DMS 273 (cell line): ENCODE data around the gene TNFRSF11A.
A peak's percentile ranks its signal among the peaks of the same experiment; 100 is the strongest.

Experiments
- DNase-seq: peaks from one replicate; lab custom pipeline; 2025; ENCODE audit not compliant: unreplicated experiment; lab: John Stamatoyannopoulos, UW

Gene TNFRSF11A

DNA sequence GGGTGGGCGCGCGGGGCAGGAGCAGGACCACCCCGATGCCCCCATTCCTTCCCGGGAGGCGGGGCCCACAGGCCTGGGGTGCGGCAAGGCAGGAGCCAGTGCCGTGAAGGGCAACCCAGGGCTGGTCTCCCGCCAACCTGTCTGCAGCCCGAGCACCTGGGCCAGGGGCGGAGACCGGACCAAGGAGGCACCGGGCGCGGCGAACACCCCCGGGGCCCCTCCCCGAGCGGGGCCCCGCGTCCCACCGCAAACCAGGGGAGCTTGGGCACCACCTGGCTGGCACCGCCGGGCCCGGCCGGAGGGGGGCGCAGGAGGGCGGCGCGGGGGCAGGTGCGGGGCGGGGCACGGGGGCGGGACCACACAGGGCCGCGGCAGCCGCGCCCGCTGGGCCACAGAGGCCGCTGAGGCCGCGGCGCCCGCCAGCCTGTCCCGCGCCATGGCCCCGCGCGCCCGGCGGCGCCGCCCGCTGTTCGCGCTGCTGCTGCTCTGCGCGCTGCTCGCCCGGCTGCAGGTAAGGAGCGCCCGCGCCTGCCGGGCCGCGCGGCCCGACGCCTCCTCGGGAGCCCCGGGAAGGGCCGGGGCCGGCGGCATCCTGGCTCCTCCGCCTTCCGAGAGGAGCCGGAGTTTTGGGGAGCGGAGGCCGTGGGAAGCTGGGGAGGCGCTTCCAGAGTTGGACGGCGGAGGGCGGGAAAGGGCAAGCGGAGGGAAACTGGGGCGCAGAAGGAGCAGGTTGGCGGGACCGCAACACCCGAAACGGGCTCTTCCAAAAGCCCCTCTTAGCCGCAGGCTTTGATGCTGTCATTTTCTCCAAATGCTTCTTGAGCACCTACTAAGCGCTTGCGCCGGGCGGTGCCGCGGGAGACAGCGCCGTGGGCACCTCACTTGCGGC lies at the start of gene TNFRSF11A:
TNFRSF11A (plus strand) TSS at position 394 of the 889 bp plus-strand sequence; CDS start at position 437, 43 bp downstream.
- DNase-seq = peak; percentile 86

DNA sequence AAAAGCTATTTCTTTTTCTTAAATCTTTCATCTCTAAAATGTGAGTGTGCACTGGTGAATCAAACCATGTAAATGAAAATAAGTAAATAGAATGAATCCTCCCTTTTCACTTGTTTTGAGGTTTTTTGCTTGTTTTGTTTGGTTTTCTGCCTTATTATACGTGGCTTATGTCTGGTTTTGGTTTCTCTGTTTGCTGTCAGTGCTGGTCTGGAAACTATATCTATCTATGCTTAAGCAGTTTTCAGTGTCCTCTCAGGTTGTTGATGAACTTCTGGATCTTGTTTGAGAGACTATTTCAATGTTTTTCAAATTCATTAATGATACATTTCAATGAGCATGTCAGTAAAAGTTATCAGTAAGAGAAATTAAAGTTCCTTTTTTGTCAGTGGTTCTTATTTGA lies 48.1 kb upstream of the TNFRSF11A start:
- DNase-seq = no peak

DNA sequence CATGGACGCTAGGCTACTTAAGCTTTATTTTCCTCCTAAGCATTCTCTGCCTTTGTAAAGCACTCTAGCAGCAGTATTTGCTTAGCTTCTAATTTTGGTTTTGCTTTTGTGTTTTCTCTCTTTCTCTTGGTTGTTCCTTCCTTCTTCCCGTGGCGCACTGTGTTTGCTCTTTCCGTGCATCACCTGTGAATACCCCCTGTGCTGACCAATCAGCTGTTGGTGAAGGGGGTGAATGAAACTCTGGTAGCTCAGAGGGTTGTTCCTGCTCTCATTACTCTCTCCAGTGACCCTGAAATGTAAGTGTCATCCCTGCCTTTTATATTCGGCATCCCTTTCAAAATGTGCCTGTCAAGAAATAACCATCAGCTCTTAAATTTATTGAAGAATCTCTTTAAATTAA lies 45.5 kb upstream of the TNFRSF11A start:
- no peak for DNase-seq

DNA sequence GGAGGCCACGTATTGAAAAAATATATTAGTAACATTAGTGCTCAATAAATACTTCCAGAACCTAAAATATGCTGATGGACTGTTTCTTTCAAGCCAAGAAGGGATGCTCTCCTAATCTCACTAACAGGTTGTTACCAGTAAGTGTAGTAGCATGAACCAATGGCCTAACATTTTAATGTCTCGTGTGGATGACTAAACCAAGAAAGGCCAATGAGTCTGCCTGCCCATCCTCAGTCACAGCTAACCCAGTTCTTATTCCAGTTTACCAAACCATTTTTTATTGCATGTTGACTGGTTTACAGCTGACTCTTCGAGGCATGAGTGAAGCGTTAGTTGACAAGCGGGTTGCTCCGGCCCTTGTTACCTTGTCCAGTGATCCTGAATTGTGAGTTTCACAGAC lies 45.1 kb upstream of the TNFRSF11A start:
- no peak for DNase-seq

DNA sequence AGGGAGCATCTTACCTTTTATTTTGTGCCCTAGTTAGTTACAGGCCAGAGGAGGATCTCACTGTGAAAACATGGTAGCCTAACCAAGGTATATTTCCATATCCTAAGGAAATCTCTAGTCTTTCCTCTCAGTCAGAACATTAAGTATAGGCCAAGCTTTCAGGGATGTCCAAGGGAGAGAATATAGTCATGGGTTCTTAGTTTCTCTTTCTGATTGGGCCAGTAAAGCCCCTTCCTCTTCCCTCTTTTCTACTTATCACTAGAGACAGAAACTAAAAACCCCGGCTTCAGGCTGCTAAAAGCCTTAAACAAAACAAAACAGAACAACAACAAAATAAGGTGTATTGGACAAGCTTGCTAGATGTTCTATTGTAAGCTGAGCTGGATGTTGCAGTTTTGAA lies 44.3 kb upstream of the TNFRSF11A start:
- DNase-seq = no peak

DNA sequence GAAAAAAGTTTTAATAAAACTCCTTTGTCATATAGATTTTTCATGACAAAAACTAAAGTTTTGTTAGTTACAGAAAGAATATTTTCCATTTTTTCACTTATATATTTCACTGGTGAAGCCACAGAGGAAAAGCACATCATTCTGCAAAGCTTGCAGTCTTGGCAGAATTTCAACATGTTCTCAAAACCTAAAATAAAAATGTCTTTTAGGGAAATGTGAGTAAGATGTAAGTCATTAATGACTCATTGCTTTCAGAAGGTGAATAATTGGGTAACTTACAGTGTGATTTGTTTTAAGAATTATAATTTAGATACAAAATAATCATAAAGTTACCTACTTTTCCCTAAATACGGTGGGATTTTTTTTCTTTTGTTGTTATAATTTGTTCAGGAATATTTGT lies 43.4 kb upstream of the TNFRSF11A start:
- no peak for DNase-seq

DNA sequence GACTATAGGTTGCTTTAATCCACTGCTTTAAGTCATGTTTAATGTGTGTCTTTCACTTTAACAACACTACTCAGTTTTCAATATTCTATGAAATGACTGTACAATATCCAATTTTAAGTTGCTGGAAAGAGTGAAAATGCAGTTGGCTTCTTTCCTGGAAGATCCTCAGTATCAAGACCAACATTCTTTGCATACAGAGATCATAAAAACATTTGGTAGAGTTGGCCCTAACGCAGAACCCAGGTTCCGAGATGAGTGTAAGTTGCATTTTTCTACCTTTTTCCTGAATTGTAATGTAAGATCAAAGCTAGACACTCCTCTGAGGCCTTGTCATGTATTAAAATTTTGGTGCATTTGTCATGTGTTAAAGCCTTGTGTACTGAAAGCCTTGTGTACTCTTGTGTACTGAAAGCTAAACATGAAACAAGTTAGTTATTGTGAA lies 42.9 kb upstream of the TNFRSF11A start:
- no peak for DNase-seq

DNA sequence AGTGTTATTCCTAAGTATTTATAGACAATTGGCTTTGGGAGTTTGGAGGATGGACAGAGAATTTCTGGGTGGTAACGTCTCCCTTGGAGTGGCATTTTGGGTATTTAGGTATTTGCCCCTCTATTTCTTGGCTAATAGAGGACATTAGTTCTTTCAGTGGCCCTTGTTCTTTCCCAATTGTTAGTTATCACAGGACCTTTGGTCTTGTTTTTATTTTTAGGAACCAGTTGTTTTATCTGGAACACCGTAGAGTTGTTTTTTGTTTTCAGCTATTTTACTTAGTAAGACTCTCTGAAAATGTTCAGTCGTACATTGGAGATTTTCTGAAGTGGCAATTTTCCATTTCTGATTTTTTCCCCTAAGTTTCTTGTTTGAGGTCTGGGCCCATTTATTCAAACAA lies 40.5 kb upstream of the TNFRSF11A start:
- DNase-seq = no peak

DNA sequence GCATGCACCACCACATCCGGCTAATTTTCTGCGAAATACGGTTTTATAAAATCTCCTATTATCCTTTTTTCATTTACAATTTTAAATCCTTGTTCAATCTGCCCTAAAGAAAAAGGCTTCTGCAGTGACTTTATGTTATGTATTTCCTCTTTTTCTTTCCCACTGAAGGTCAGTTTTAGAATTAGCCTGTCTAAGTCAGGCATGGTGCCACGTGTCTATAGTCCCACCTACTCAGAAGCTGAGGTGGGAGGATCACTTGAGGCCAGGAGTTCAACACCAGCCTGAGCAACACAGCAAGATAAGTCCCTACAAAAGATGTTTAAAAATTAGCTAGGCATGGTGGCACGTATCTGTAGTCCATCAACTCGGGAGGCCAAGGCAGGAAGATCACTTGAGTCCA lies 39.8 kb upstream of the TNFRSF11A start:
- DNase-seq = no peak

DNA sequence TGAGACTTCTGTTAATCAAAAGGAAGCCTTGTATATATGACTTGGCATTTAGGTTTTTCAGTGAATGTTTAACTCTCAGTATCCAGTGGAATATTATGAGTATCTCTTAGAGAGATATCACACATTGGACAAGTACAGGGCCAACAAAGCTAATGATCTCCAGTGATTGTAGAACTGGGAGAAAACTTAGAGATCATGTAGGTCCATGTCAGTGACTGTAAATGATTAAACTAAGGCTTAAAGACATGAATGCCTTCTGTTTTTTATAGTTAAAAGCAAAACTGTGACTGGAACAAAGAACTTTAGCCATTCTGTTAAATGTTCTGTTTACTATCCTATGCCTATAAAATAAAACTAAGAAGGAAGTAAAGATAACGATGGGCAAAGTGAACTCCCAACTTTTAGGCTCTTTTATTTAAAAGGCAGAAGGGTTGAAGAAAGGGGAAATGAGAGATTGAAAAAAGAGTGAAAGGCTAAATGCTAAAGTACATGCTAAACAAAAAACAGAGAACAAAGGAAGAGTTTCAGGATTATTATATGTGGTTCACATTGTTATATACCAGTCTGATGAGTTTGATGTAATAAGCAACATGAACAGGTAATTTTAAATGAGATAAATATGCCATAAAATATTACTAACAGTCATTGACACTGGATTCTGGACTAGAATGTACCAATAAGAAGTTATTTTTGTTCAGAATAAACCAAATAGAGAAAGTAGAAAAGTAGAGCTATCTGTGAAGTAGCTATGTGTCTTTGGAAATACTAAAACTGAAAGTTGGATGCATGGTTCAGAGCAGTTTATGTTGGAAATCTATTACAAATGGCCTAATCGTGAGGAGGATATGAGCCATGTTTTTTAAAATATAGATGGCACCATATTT lies 37.1 kb upstream of the TNFRSF11A start:
- DNase-seq = no peak

DNA sequence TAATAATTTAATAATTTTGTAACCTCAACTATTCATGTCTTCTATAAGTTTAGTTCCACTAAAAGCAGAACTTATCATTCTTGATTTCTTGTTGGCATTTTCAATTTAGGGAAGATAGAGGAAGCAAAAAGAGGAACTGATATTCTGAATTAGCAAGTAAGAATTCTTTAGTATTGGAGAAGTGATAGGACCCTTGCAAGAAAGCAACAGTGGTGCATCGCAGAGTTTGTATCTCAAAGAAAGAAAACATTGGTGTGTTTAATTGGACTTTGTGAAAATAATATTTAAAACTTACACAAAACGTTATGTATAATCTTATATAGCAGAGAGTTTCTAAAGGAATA lies 36.5 kb upstream of the TNFRSF11A start:
- no peak for DNase-seq

DNA sequence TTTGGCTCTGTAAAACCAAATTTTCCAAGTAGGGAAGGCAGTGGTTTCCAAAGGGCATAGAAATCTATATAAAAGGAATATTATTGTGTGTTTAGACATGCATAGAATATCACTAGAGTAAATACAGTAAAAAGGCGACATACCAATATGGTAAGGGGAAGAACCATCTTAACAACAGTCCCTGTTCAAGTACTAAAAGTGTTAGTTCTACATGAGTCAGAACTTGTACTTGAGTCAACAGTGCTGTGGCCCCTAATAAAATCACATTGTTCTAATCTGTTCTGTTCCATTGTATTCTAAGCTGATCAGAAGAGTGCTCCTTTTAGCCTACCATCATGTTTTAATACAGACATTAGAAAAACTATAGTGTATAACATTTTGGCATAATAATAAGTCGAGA lies 36.1 kb upstream of the TNFRSF11A start:
- DNase-seq = no peak

DNA sequence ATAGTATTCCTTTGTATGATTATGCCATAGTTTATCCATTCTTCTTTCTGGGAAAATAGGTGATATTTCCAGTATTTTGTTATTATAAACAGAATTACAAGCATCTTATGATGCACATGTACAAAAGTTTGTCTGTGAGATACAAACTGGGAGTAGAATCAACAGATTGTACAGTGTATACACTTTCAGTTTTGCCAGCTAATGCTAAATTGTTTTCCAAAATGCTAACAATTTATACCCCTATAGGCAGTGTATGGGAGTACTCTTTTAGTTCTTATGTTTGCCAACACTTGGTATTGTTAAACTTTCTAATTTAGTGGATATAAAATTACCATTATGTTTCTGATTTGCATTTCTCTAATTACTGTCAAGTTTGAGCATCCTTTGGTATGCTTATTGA lies 31.0 kb upstream of the TNFRSF11A start:
- no peak for DNase-seq

DNA sequence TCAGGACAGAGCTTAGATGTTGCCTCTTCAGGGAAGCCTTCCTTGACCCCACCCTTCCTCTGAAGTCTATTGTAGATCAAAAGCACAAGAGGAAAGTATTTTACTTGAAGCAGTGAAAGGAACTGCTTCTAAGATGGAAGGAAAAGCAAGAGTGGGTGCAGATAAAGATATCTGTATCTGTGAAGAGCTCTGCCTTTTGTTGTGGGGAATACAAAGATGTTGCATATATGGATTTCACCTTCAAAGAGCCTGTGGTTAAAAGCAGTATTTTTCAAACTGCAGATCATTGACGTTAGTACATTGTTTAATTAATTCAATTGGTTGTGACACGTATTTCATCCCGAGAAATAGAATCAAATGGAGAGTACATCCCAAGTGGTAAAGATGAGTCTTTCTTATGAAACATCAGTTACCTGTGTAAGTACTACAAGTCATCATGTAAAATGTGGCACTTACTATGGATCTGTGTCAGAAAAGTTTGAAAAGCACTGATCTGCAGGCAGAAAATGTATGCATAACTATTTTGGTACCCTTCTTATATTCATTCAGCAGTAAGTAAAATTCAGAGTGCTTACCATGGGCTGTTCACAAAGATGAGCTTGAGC lies 24.6 kb upstream of the TNFRSF11A start:
- no peak for DNase-seq

DNA sequence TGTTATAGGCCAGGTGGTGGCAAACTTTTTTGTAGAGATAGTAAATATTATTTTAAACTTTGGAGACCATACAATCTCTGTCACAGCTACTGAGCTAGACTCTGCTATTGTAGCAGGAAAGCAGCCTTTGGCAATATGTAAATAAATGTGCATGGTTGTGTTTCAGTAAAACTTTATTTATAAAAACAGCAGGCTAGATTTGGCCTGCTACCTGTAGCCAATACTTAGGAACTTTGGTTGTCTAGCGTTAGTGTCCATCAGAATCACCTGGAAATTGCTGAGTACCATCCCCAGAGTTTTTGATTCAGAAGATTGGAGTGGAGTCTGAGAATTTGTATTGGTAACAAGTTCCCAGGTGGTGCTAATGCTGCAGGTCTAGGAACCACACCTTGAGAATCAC lies 23.8 kb upstream of the TNFRSF11A start:
- DNase-seq = no peak

DNA sequence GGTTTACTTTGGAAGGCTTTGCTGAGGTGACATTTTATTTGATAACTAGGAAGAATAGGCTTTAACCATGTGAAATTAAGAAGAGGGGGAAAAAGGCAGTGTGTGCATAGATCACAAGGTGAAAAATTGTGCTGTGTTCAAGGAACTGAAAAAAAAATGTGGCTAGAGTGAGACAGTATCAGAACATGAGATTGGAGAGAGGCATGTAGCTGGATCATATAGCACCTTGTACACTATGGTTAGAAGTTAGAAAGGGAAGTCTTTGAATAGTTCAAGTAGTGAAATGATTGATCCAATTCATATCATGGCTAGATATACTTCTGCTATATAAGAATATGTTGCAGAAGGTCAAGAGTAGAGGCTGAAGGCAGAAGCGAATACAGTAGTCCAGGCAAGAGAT lies 12.3 kb upstream of the TNFRSF11A start:
- no peak for DNase-seq

DNA sequence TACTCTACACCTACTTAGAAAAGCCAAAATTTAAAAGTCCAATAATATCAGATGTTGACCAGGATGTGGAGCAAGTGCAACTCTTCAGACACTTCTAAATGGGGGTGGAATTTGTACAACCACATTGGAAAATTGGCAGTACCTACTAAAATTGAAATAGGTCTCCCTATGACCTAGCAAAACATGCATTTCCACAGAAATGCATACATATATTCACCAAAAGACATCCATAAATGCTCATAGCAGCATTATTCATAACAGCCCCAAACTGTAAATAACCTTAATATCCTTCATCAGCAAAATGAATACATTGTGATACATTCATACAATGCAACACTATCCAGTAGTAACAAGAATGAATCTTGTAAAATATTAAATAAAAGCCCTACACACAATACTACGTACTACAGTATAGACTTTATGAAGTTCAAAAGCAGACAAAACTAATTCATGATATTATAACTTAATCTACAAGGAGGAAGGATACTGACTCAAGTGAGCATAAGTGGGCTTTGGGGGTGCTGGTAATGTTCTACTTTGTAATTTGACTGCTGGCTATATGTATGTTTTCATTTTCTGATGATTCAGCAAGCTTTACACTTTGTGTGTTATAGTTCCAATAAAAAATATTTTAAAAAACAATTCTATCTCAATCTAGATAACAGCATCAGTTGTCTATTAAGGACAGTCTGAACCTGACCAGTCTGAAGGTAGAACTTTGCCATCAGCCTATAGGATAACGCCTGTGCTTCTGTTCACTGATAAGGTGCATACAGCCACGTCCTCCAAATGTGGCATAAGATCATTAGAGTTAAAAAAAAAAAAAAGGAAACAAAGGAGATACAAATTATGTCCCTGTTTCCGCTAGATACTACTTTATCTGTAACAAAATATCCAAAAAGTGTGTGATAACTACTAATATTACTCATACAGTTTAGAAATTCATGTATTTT lies 6.6 kb upstream of the TNFRSF11A start:
- DNase-seq = no peak

DNA sequence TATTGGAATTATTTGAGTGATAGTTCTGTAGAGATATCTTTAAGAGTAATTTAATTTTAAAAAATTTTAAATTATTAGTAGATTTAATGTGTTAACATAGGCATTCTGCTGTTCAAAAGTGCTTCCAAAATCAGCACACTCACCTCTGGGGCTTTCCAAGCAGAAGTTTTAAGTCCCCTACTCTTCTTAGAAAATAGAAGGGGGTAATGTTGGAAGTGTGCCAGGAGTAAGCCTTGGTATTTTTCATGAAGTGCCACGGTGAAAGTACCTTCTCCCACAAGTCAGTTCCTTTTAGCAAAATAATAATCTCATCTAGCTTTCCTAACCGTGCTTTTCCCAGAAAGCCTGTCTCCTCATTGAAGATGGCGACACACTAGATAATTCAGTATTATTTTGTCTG lies 3.9 kb upstream of the TNFRSF11A start:
- DNase-seq = peak; percentile 14

DNA sequence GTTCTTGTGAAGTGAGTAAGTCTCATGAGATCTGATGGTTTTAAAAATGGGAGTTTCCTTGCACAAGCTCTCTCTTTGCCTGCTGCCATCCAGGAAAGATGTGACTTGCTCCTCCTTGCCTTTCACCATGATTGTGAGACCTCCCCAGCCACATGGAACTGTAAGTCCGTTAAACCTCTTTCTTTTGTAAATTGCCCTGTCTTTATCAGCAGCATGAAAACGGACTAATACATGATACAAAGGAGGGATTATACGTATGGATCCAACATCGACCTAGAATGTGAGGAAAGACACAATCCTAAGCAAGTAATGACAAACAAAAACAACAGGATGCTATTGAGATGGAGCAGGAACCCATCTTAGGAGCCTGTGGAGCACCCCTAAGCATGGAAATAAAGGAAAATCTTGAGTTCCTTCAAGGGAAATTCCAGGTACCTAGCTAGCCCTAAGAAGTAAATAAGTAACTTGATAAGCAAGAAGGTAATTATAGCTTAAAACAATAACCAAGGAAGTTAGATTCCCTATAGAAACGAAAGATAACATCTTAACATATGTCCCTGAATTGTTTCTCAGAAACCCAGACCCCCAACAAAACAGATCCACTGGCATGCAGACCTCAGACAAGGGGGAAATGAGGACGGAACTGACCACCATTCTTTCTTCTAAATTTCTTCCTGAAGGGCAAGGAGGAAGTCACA lies 1.5 kb upstream of the TNFRSF11A start:
- no peak for DNase-seq
